Endothelial cell (in vitro differentiated cells): ENCODE results near the gene ZC3H12C. TPM values are rescaled to one million over a fixed set of nuclear protein-coding genes. Genes with fewer than 3 reads are reported as not detected.

Source experiments
- DNase-seq: peaks from one replicate; pipeline ENCODE4 v3.0.0; 2021; ENCODE audit warnings: low spot score
- H3K27ac Mint-ChIP-seq: one replicate; pipeline ENCODE4 v1.8.0; 2021; ENCODE audit warnings: mixed read lengths, inconsistent platforms; ENCODE audit not compliant: unreplicated experiment
- H3K27me3 Mint-ChIP-seq: one replicate; pipeline ENCODE4 v1.8.0; 2021; ENCODE audit warnings: mild to moderate bottlenecking, moderate library complexity, mixed read lengths, inconsistent platforms; ENCODE audit not compliant: unreplicated experiment
- H3K36me3 Mint-ChIP-seq: one replicate; pipeline ENCODE4 v1.8.0; 2021; ENCODE audit warnings: mild to moderate bottlenecking, low read depth, mixed read lengths, inconsistent platforms; ENCODE audit not compliant: unreplicated experiment
- H3K4me1 Mint-ChIP-seq: one replicate; pipeline ENCODE4 v1.8.0; 2021; ENCODE audit warnings: mild to moderate bottlenecking, mixed read lengths, inconsistent platforms; ENCODE audit not compliant: unreplicated experiment
- H3K4me3 Mint-ChIP-seq: one replicate; pipeline ENCODE4 v1.8.0; 2021; ENCODE audit warnings: mild to moderate bottlenecking, mixed read lengths, inconsistent platforms; ENCODE audit not compliant: unreplicated experiment
- H3K9me3 Mint-ChIP-seq: one replicate; pipeline ENCODE4 v1.8.0; 2021; ENCODE audit warnings: mixed read lengths, inconsistent platforms; ENCODE audit not compliant: unreplicated experiment
- total RNA-seq: library from RNA; stranded (reverse); fragmentation: NEBNext Ultra II Directional; extraction: Animal tissue kit (Norgen Biotek cat#: 25700); gene quantifications from one replicate; pipeline ENCODE4 v1.2.1, GENCODE V29; 2021; ENCODE audit not compliant: unreplicated experiment
- TF ChIP-seq, protein P1 (sequence below): fragments of 200-600 bp; sonication (generic); IDR thresholded peaks from one replicate; pipeline ENCODE4 v1.5.0; 2021; ENCODE audit warnings: antibody characterized with exemption; ENCODE audit not compliant: unreplicated experiment

The ZC3H12C gene
- total RNA-seq, 1 donor from 2014 or later, result 6.4 TPM

DNA sequence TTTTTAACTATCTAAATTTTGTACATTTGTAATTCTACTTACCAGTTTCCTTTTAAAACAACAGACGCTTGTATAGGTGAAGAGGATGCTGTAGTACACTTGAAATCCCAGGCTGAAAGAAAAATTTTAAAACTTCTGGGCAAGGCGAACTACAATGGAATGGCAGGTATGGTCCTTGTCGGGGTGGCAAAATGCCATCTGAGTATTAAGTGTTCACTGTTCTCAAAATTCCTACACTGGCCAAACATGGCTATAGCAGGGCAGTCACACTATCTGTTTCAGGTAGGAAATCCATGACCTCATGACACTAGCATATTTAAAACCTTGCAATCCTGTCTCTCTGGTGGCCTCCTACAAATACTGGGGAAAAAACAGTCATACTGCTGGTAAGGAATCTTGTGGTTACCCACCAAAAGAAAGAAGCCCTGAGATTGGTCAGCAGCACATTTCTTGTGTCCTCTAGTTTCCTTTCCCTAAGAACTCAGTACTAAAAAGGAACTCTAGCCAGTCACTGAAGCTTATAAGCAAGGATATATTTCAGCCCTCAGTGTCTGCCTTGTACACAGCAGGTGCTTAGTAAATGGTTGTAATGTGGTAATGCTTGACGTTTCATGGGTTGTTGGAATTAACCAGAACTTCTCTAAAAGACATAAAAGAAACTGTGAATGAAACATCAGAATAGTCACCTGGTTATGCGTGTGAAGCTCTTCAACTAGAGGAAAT is 5.2 kb upstream of the ZC3H12C start:
- Mint-ChIP-seq H3K4me1 (peaks cover 7% of the 10 kb centered on the region), H3K36me3 (no peaks in the 10 kb centered on the region), H3K4me3 (no peak overlapping the region), H3K27me3 (peaks cover 10% of the 10 kb centered on the region), H3K27ac (no peak overlapping the region), H3K9me3 (no peaks in the 10 kb centered on the region)
- TF ChIP-seq, protein P1, sequence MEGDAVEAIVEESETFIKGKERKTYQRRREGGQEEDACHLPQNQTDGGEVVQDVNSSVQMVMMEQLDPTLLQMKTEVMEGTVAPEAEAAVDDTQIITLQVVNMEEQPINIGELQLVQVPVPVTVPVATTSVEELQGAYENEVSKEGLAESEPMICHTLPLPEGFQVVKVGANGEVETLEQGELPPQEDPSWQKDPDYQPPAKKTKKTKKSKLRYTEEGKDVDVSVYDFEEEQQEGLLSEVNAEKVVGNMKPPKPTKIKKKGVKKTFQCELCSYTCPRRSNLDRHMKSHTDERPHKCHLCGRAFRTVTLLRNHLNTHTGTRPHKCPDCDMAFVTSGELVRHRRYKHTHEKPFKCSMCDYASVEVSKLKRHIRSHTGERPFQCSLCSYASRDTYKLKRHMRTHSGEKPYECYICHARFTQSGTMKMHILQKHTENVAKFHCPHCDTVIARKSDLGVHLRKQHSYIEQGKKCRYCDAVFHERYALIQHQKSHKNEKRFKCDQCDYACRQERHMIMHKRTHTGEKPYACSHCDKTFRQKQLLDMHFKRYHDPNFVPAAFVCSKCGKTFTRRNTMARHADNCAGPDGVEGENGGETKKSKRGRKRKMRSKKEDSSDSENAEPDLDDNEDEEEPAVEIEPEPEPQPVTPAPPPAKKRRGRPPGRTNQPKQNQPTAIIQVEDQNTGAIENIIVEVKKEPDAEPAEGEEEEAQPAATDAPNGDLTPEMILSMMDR, result no peak
- DNase-seq, result no peak

DNA sequence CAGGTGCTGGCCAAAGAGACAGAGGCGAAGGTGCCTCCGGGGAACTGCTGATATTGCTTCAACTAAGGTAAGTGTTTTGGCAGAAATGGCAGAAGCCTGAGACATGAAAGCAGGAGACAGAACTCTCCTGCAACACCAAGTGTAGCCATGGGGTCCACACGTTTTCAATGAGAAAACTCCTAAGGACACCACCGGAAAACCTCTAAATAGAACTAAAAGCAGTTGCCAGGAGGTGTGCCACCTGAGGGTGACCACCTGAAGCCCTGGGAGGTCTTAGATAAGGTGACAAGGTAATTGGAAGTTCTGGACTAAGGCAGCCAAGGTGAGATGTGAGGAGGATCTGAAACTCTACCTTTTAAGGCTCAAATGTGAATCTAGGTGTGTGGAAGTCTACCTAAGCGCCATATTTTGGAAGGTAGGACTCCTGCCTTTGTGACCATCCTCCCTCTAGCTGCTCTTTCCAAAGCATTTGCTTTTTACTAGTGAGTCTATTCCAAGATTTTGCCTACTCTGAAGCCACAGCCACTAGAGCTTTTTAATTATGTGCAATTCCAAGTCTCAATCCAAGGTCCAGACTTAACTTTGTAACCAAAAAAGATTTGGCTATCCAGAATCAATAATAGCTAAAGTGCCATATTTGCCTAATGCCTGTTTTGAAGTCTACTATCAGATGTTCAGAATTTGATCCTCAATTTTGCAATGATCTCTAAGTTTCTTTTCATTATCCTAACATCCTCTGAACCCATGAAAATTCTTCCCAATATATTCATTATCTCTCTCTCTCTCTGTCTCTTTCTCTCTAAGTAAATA is 4.5 kb upstream of the ZC3H12C start:
- TF ChIP-seq, protein P1, result no peak
- no peak overlapping the region for H3K4me3 Mint-ChIP-seq
- no peaks in the 10 kb centered on the region for H3K36me3 Mint-ChIP-seq
- H3K9me3 Mint-ChIP-seq, result no peaks in the 10 kb centered on the region
- H3K4me1 Mint-ChIP-seq, result peaks cover 5% of the 10 kb centered on the region
- DNase-seq, result no peak
- peaks cover 11% of the 10 kb centered on the region for H3K27me3 Mint-ChIP-seq
- no peak overlapping the region for H3K27ac Mint-ChIP-seq

DNA sequence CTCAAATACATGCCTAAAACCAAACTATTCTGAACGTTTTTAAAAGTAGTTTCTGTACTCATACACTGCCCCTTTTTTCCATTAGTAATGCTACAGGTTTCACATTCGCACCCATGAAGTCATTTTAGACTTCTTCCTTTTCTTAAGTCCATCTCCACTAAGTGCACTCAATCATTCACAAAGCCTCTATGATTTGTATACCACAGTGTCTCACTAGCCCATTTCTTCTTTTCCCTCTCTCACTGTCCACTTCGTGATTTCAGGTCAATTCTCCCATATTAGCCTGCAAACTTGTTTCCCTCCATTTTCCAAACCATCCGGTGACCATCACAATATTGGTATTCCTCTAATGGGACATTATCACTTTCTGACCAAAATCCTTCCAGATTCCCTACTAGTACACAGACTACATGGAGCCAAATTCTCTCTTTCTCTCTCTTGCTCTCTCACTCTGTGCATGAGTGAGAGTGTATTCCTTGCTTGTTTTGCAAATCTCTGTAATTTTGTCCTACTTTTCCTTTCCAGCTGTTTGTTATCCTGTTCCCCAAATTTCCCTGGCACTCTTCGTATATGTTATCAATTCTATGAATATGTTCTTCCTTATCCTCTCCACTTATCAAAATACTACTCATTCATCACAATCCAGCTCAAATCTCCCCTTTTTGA is 3.4 kb upstream of the ZC3H12C start:
- H3K4me3 Mint-ChIP-seq, result no peak overlapping the region

DNA sequence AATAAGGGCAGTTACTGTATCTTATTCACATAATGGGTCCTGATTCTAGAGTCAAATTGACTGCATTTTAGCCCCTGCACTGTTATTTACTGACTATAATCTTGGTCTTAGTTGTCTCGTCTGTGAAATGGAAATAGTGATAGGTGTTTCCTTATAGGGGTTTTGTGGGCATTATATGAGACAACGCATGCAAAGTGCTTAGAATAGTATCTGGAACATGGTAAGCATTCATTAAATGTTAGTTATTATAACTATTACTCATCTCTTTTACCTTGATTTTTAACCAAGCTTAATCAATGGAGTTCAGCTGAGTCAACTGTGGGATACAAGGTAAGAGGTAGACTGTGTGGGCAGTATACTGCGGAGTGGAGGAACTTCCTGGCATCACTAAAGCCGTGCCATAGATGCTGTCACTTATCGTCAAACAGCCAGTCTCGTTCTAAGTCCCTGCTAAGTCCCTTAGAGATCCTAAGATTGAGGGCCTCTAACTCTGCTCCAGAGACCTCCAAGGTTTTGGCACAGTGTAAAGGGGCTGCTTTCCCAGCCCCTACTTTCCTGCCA is 2.6 kb upstream of the ZC3H12C start:
- Mint-ChIP-seq H3K27me3 (peaks cover 16% of the 10 kb centered on the region), H3K4me1 (peaks cover 9% of the 10 kb centered on the region), H3K36me3 (no peaks in the 10 kb centered on the region), H3K9me3 (no peaks in the 10 kb centered on the region), H3K27ac (no peak overlapping the region), H3K4me3 (no peak overlapping the region)
- TF ChIP-seq, protein P1, result no peak
- DNase-seq, result no peak

More for the DNA sequence above, 3.4 kb upstream of the ZC3H12C start:
- DNase-seq, result no peak
- Mint-ChIP-seq H3K27me3 (peaks cover 16% of the 10 kb centered on the region), H3K9me3 (no peaks in the 10 kb centered on the region), H3K27ac (no peak overlapping the region), H3K36me3 (no peaks in the 10 kb centered on the region), H3K4me1 (peaks cover 9% of the 10 kb centered on the region)
- TF ChIP-seq, protein P1, result no peak
